GM12878 (cell line): ENCODE results near the gene RAD51B. TPM values are rescaled to one million over a fixed set of nuclear protein-coding genes. Genes with fewer than 3 reads are reported as not detected.

ENCODE experiments used
- ATF3 ChIP-seq: IDR thresholded peaks from 2 replicates; pipeline ENCODE4 v1.6.1; 2011; ENCODE audit warnings: low read depth, mild to moderate bottlenecking, low read length, moderate library complexity, borderline replicate concordance; ENCODE audit errors: extremely low read depth
- BCLAF1 ChIP-seq: fragments of 450-650 bp; IDR thresholded peaks from 2 replicates; pipeline ENCODE4 v1.6.1; 2017; ENCODE audit warnings: antibody characterized with exemption, mild to moderate bottlenecking, moderate library complexity
- CEBPB ChIP-seq, 2 experiments: fragments of 150-350 bp in 1 of 2; IDR thresholded peaks; 2 replicates each; pipeline ENCODE4 v1.6.1; 2012 to 2014; ENCODE audit warnings: low read depth in 2 of 2, low read length in 2 of 2, borderline replicate concordance in 1 of 2, inconsistent platforms in 1 of 2
- E4F1 ChIP-seq: fragments of 450-650 bp; IDR thresholded peaks from 2 replicates; pipeline ENCODE4 v1.6.1; 2018; ENCODE audit warnings: borderline replicate concordance, mild to moderate bottlenecking; ENCODE audit not compliant: partially characterized antibody
- EGR1 ChIP-seq, 2 experiments: IDR thresholded peaks; 1 replicate in 1 of 2; 2 replicates in 1 of 2; pipeline ENCODE4 v1.6.1; 2011 to 2012; ENCODE audit warnings: low read depth in 2 of 2, low read length in 2 of 2, borderline replicate concordance in 1 of 2, mild to moderate bottlenecking in 1 of 2, moderate library complexity in 1 of 2
- HCFC1 ChIP-seq: fragments of 150-350 bp; IDR thresholded peaks from 2 replicates; pipeline ENCODE4 v1.6.1; 2014; ENCODE audit warnings: low read length
- JUNB ChIP-seq: IDR thresholded peaks from 2 replicates; pipeline ENCODE4 v1.6.1; 2016; ENCODE audit warnings: antibody characterized with exemption, mild to moderate bottlenecking
- MTA3 ChIP-seq: IDR thresholded peaks from 2 replicates; pipeline ENCODE4 v1.6.1; 2012; ENCODE audit warnings: low read length, inconsistent platforms, borderline replicate concordance
- MYC ChIP-seq: IDR thresholded peaks from 2 replicates; pipeline ENCODE4 v1.6.1; 2011; ENCODE audit warnings: mild to moderate bottlenecking, low read length, moderate library complexity, inconsistent platforms; ENCODE audit not compliant: insufficient read depth, insufficient replicate concordance, insufficient read length, severe bottlenecking
- NFIC ChIP-seq: IDR thresholded peaks from 2 replicates; pipeline ENCODE4 v1.6.1; 2012; ENCODE audit warnings: low read depth, mild to moderate bottlenecking, inconsistent platforms, low read length, moderate library complexity
- NR2C2 ChIP-seq: IDR thresholded peaks from 2 replicates; pipeline ENCODE4 v1.6.1; 2011; ENCODE audit warnings: borderline replicate concordance, low read depth; ENCODE audit not compliant: control insufficient read depth, insufficient read length
- RB1 ChIP-seq: fragments of 450-650 bp; formaldehyde crosslinking; IDR thresholded peaks from 2 replicates; pipeline ENCODE4 v1.6.1; 2017; ENCODE audit warnings: mild to moderate bottlenecking, borderline replicate concordance
- RELA ChIP-seq: fragments of 450-650 bp; IDR thresholded peaks from 2 replicates; pipeline ENCODE4 v1.8.0; 2014; ENCODE audit warnings: borderline replicate concordance; ENCODE audit not compliant: partially characterized antibody
- RUNX3 ChIP-seq: IDR thresholded peaks from 2 replicates; pipeline ENCODE4 v1.6.1; 2012; ENCODE audit warnings: low read length, inconsistent platforms
- SMC3 ChIP-seq: IDR thresholded peaks from 2 replicates; pipeline ENCODE4 v1.6.1; 2011; ENCODE audit warnings: low read length, improper control_type of control experiment, borderline replicate concordance
- STAT1 ChIP-seq: fragments of 450-650 bp; conservative IDR thresholded peaks from 2 replicates; pipeline ENCODE4 v1.6.1; 2014; ENCODE audit warnings: antibody characterized with exemption, mild to moderate bottlenecking
- USF2 ChIP-seq: IDR thresholded peaks from 2 replicates; pipeline ENCODE4 v1.6.1; 2011; ENCODE audit warnings: low read depth, low read length, improper control_type of control experiment, borderline replicate concordance
- WRNIP1 ChIP-seq: IDR thresholded peaks from 2 replicates; pipeline ENCODE4 v1.6.1; 2011; ENCODE audit warnings: low read depth, low read length, improper control_type of control experiment, borderline replicate concordance
- ZBTB4 ChIP-seq: fragments of 450-650 bp; formaldehyde crosslinking; IDR thresholded peaks from 2 replicates; pipeline ENCODE4 v1.4.0; 2022; ENCODE audit warnings: mild to moderate bottlenecking, moderate library complexity
- polyA plus RNA-seq, 11 experiments: library from polyadenylated mRNA; depleted of rRNA in 4 of 11; unstranded in 6 of 11; stranded (reverse) in 5 of 11; fragments of >200 nt; fragmentation: Nextera tagmentation in 4 of 11; fragmentation: Illumina TruSeq in 1 of 11; extraction: Ambion mirVana in 4 of 11; extraction: Trizol in 1 of 11; gene quantifications; 1 replicate in 1 of 11; 2 replicates in 10 of 11; pipeline versions ENCODE4 v1.2.1 to v1.2.3, GENCODE V29; 2011 to 2016; ENCODE audit warnings: inconsistent platforms in 2 of 11, missing spikeins in 2 of 11, low read depth in 1 of 11
- total RNA-seq, 4 experiments: library from RNA; depleted of rRNA in 3 of 4; stranded (reverse); fragments of >200 nt in 3 of 4; fragmentation: Illumina TruSeq in 1 of 4; extraction: Trizol in 1 of 4; gene quantifications; 2 replicates each; pipeline versions ENCODE4 v1.2.1 to v1.2.3, GENCODE V29; 2013 to 2021

The RAD51B gene
- total and polyA plus RNA-seq, 10 of the 15 experiments (the other 5 are each of a cell fraction or from before 2014, with no cell fraction given), result 9.8 to 26.8 (median 21.3) TPM

GRCh38 chr14:68306265-68306933 is 486.8 kb downstream of the RAD51B start (continued):
- TF ChIP-seq USF2 (no peak), STAT1 (no peak), MTA3 (peak; percentile 56; the same call in 1 of the 2 replicates), RELA (no peak), RUNX3 (peak; percentile 83), BCLAF1 (no peak), EGR1 (IDR thresholded peaks at IDR 0.05; ENCODE audit: borderline replicate concordance in 1 of 2, low read depth in 2 of 2, low read length in 2 of 2) (no peak), HCFC1 (no peak), RB1 (0 out of 2 replicates have a peak, but pooled peaks have one; percentile 13), WRNIP1 (no peak), NR2C2 (no peak), ZBTB4 (0 out of 2 replicates have a peak, but pooled peaks have one; percentile 55), SMC3 (no peak; the same call in 1 of the 2 replicates), MYC (no peak), CEBPB (IDR thresholded peaks at IDR 0.05; ENCODE audit: borderline replicate concordance in 1 of 2, low read depth in 2 of 2, low read length in 2 of 2) (no peak), ATF3 (no peak), JUNB (peak; percentile 28; the same call in 1 of the 2 replicates), NFIC (peak; percentile 83), E4F1 (no peak)
